K562 (cell line): Measurements from ENCODE around the gene EFNA1. TPM values are rescaled to one million over a fixed set of nuclear protein-coding genes. Genes with fewer than 3 reads are reported as not detected.

Source experiments
- AFF4 ChIP-seq: sonication (generic); formaldehyde crosslinking; IDR thresholded peaks from 2 replicates; pipeline ENCODE4 v1.8.0; 2023; ENCODE audit warnings: mild to moderate bottlenecking, missing genetic modification reagents
- ATF2 ChIP-seq: sonication (generic); formaldehyde crosslinking; IDR thresholded peaks from 2 replicates; pipeline ENCODE4 v1.8.1; 2022; ENCODE audit warnings: missing genetic modification reagents
- CBFB ChIP-seq: sonication (generic); formaldehyde crosslinking; IDR thresholded peaks from 2 replicates; pipeline ENCODE4 v1.4.0; 2020; ENCODE audit warnings: mild to moderate bottlenecking, missing genetic modification reagents
- CHAMP1 ChIP-seq: fragments of 450-650 bp; IDR thresholded peaks from 2 replicates; pipeline ENCODE4 v1.6.1; 2016; ENCODE audit warnings: mild to moderate bottlenecking
- CTBP1 ChIP-seq: fragments of 450-650 bp; IDR thresholded peaks from 2 replicates; pipeline ENCODE4 v1.6.1; 2016; ENCODE audit warnings: borderline replicate concordance
- DIDO1 ChIP-seq: fragments of 450-650 bp; IDR thresholded peaks from 2 replicates; pipeline ENCODE4 v1.6.1; 2016; ENCODE audit warnings: low read depth, missing biosample characterization, missing genetic modification characterization
- ELF1 ChIP-seq: fragments of 200-800 bp; sonication (Bioruptor generic); IDR thresholded peaks from 2 replicates; pipeline ENCODE4 v1.6.1; 2016; ENCODE audit warnings: missing genetic modification characterization, missing compliant biosample characterization
- ETV1 ChIP-seq: fragments of 450-650 bp; conservative IDR thresholded peaks from 2 replicates; pipeline ENCODE4 v1.6.1; 2016; ENCODE audit warnings: missing genetic modification characterization, control low read depth, low read depth, missing compliant biosample characterization
- GABPA ChIP-seq: fragments of 200-800 bp; sonication (Bioruptor generic); conservative IDR thresholded peaks from 2 replicates; pipeline ENCODE4 v1.6.1; 2016; ENCODE audit warnings: low read depth, missing genetic modification characterization, missing compliant biosample characterization
- MEF2A ChIP-seq: IDR thresholded peaks from 2 replicates; pipeline ENCODE4 v1.6.1; 2011; ENCODE audit warnings: low read depth, mild to moderate bottlenecking, low read length, moderate library complexity; ENCODE audit not compliant: control insufficient read depth
- NCOA1 ChIP-seq: fragments of 450-650 bp; IDR thresholded peaks from 2 replicates; pipeline ENCODE4 v1.6.1; 2016; ENCODE audit warnings: low read depth
- NR2C2 ChIP-seq, 2 experiments: fragments of 200-800 bp in 1 of 2; sonication (Bioruptor generic) in 1 of 2; sonication (generic) in 1 of 2; formaldehyde crosslinking in 1 of 2; IDR thresholded peaks; 2 replicates each; pipeline versions ENCODE4 v1.6.1 to v1.8.0; 2016 to 2022; ENCODE audit warnings: mild to moderate bottlenecking in 1 of 2, missing compliant biosample characterization in 1 of 2, missing genetic modification characterization in 1 of 2, missing genetic modification reagents in 1 of 2
- PHF8 ChIP-seq: fragments of 200-600 bp; sonication (generic); IDR thresholded peaks from 2 replicates; pipeline ENCODE4 v1.6.1; 2012; ENCODE audit warnings: mixed run types, mild to moderate bottlenecking, inconsistent platforms, low read length, moderate library complexity, borderline replicate concordance
- PML ChIP-seq: IDR thresholded peaks from 2 replicates; pipeline ENCODE4 v1.6.1; 2012; ENCODE audit warnings: low read length, inconsistent platforms
- SIN3A ChIP-seq, 2 experiments: fragments of 150-350 bp in 1 of 2; IDR thresholded peaks; 2 replicates each; pipeline ENCODE4 v1.6.1; 2011 to 2016; ENCODE audit warnings: borderline replicate concordance in 2 of 2, low read depth in 2 of 2, low read length in 2 of 2, mild to moderate bottlenecking in 2 of 2, moderate library complexity in 2 of 2; ENCODE audit not compliant: control insufficient read depth in 1 of 2
- TBP ChIP-seq: optimal IDR thresholded peaks from 2 replicates; pipeline ENCODE3; 2011; ENCODE audit warnings: low read depth, low read length, improper control_type of control experiment
- TEAD1 ChIP-seq, 2 experiments: fragments of 450-650 bp in 1 of 2; sonication (generic) in 1 of 2; formaldehyde crosslinking; IDR thresholded peaks; 2 replicates each; pipeline versions ENCODE4 v1.4.0 to v1.8.0; 2020 to 2022; ENCODE audit warnings: mild to moderate bottlenecking in 2 of 2, missing genetic modification reagents in 1 of 2
- THRAP3 ChIP-seq: fragments of 450-650 bp; IDR thresholded peaks from 2 replicates; pipeline ENCODE4 v1.6.1; 2016; ENCODE audit warnings: mild to moderate bottlenecking, inconsistent platforms, borderline replicate concordance
- ZNF146 ChIP-seq: IDR thresholded peaks from one replicate; pipeline ENCODE4 v1.6.1; 2018; ENCODE audit warnings: missing compliant biosample characterization; ENCODE audit not compliant: unreplicated experiment
- ZNF431 ChIP-seq: sonication (generic); formaldehyde crosslinking; IDR thresholded peaks from 2 replicates; pipeline ENCODE4 v1.8.0; 2022; ENCODE audit warnings: mild to moderate bottlenecking, missing genetic modification reagents
- polyA plus RNA-seq, 8 experiments: library from polyadenylated mRNA; depleted of rRNA in 4 of 8; stranded (reverse) in 5 of 8; unstranded in 3 of 8; fragments of >200 nt; fragmentation: Nextera tagmentation in 2 of 8; fragmentation: Illumina TruSeq in 1 of 8; extraction: Ambion mirVana in 2 of 8; extraction: Trizol in 1 of 8; gene quantifications; 2 replicates each; pipeline versions ENCODE4 v1.2.1 to v1.2.3, GENCODE V29; 2011 to 2014; ENCODE audit warnings: inconsistent platforms in 1 of 8, missing spikeins in 1 of 8
- total RNA-seq, 7 experiments: library from RNA; depleted of rRNA in 6 of 7; stranded (reverse); fragments of >200 nt in 6 of 7; fragmentation: Illumina TruSeq in 2 of 7; extraction: Trizol in 2 of 7; gene quantifications; 2 replicates each; pipeline versions ENCODE4 v1.2.1 to v1.2.3, GENCODE V29; 2011 to 2021; ENCODE audit warnings: low replicate concordance in 1 of 7

Gene EFNA1
- total and polyA plus RNA-seq, 9 of the 15 experiments (the other 6 are each of a cell fraction or from before 2014, with no cell fraction given), result 2.1 to 9.3 (median 3.0) TPM

- peak; percentile 66; the same call in 1 of the 2 replicates for TF ChIP-seq AFF4 (CRISPR knock-in tag)
- TF ChIP-seq DIDO1 (tag), result peak; percentile 47; the same call in 1 of the 2 replicates
- peak; percentile 85 for TF ChIP-seq ETV1
- TF ChIP-seq TEAD1 (CRISPR knock-in tag; IDR thresholded peaks at IDR 0.05), result peak in 1 of 2 experiments; percentile 74; a peak in 1 of 4 replicates
- peak; percentile 38; the same call in 1 of the 2 replicates for TF ChIP-seq CTBP1
- peak; percentile 55; the same call in 1 of the 2 replicates for TF ChIP-seq THRAP3
- TF ChIP-seq ZNF431, result peak; percentile 55; the same call in 1 of the 2 replicates
- TF ChIP-seq TBP, result peak; percentile 48
- no peak; the same call in 1 of the 2 replicates for TF ChIP-seq NR2C2 (CRISPR knock-in tag; IDR thresholded peaks at IDR 0.05)
- peak; percentile 93 for TF ChIP-seq NR2C2 (tag; IDR thresholded peaks at IDR 0.05)
- no peak for TF ChIP-seq ZNF146 (CRISPR knock-in tag)
- peak; percentile 85 for TF ChIP-seq PHF8
- TF ChIP-seq ELF1 (tag), result peak; percentile 77
- peak; percentile 94 for TF ChIP-seq GABPA
- TF ChIP-seq CBFB (CRISPR knock-in tag), result peak; percentile 48; the same call in 1 of the 2 replicates
- peak; percentile 37; the same call in 1 of the 2 replicates for TF ChIP-seq NCOA1
- peak in 1 of 2 experiments; percentile 66; a peak in 2 of 4 replicates for TF ChIP-seq SIN3A (IDR thresholded peaks at IDR 0.05; ENCODE audit: borderline replicate concordance in 2 of 2, control insufficient read depth in 1 of 2, low read depth in 2 of 2, low read length in 2 of 2)
- no peak for TF ChIP-seq CHAMP1
- no peak for TF ChIP-seq ATF2 (CRISPR knock-in tag)
- TF ChIP-seq PML, result peak; percentile 75; the same call in 1 of the 2 replicates
- TF ChIP-seq MEF2A, result no peak
Observed at GRCh38 chr1:155135415-155136028, 7.8 kb downstream of the EFNA1 start, which contains the start of gene SLC50A1 (continued).
